ENCODE data around the gene GAA. TPM values are rescaled to one million over a fixed set of nuclear protein-coding genes. Genes with fewer than 3 reads are reported as not detected.
"Not testable (repeated sequence)": the region's sequence is repeated elsewhere in the genome, so short reads cannot be mapped to it uniquely, and the experiment has no call there.

Gene GAA
- total RNA-seq, 2 experiments from 2014 or later, result 41.9 to 48.9 TPM

GRCh38 chr17:80070375-80071115, 30.8 kb upstream of the GAA start:
- no peaks in the 10 kb centered on the region for H3K36me3 Mint-ChIP-seq
- DNase-seq (no peak), ATAC-seq (ENCODE audit: low read depth) (no peak)
- peaks cover 6% of the 10 kb centered on the region for H3K27me3 Mint-ChIP-seq
- no peaks in the 10 kb centered on the region for H3K9me3 Mint-ChIP-seq
- no peak overlapping the region for H3K27ac Mint-ChIP-seq
- no peak overlapping the region for H3K4me3 Mint-ChIP-seq
- POLR2A ChIA-PET, result no interaction called here
- peaks cover 3% of the 10 kb centered on the region for H3K4me1 Mint-ChIP-seq

GRCh38 chr17:80071116-80071841, 30.1 kb upstream of the GAA start:
- Mint-ChIP-seq H3K36me3 (no peaks in the 10 kb centered on the region), H3K4me3 (no peak overlapping the region), H3K27ac (no peak overlapping the region), H3K27me3 (peaks cover 6% of the 10 kb centered on the region), H3K9me3 (no peaks in the 10 kb centered on the region), H3K4me1 (peaks cover 3% of the 10 kb centered on the region)
- POLR2A ChIA-PET, result no interaction called here
- DNase-seq (no peak), ATAC-seq (ENCODE audit: low read depth) (no peak)

GRCh38 chr17:80072410-80072809, 29.0 kb upstream of the GAA start:
- POLR2A ChIA-PET, result no interaction called here
- DNase-seq (no peak), ATAC-seq (ENCODE audit: low read depth) (no peak)
- peaks cover 6% of the 10 kb centered on the region for H3K27me3 Mint-ChIP-seq
- no peak overlapping the region for H3K27ac Mint-ChIP-seq
- no peaks in the 10 kb centered on the region for H3K9me3 Mint-ChIP-seq
- H3K4me1 Mint-ChIP-seq, result peaks cover 3% of the 10 kb centered on the region
- no peaks in the 10 kb centered on the region for H3K36me3 Mint-ChIP-seq
- H3K4me3 Mint-ChIP-seq, result no peak overlapping the region

GRCh38 chr17:80080081-80080480, 21.3 kb upstream of the GAA start:
- Mint-ChIP-seq H3K27me3 (no peaks in the 10 kb centered on the region), H3K27ac (no peak overlapping the region), H3K36me3 (no peaks in the 10 kb centered on the region), H3K9me3 (no peaks in the 10 kb centered on the region), H3K4me1 (peaks cover 3% of the 10 kb centered on the region), H3K4me3 (no peak overlapping the region)
- POLR2A ChIA-PET, result no interaction called here
- no peak for ATAC-seq (ENCODE audit: low read depth)
- no peak for DNase-seq

GRCh38 chr17:80081596-80081995, 19.8 kb upstream of the GAA start:
- POLR2A ChIA-PET, result no interaction called here
- DNase-seq, result no peak

GRCh38 chr17:80082403-80083135, 18.8 kb upstream of the GAA start:
- POLR2A ChIA-PET, result no interaction called here
- Mint-ChIP-seq H3K9me3 (no peaks in the 10 kb centered on the region), H3K4me1 (peaks cover 3% of the 10 kb centered on the region), H3K27me3 (no peaks in the 10 kb centered on the region), H3K27ac (no peak overlapping the region), H3K36me3 (no peaks in the 10 kb centered on the region), H3K4me3 (no peak overlapping the region)
- DNase-seq (peak; percentile 56), ATAC-seq (ENCODE audit: low read depth) (peak; percentile 58)

More at GRCh38 chr17:80081596-80081995, 19.8 kb upstream of the GAA start:
- H3K27ac Mint-ChIP-seq, result no peak overlapping the region
- ATAC-seq (ENCODE audit: low read depth), result no peak
- no peak overlapping the region for H3K4me3 Mint-ChIP-seq
- no peaks in the 10 kb centered on the region for H3K27me3 Mint-ChIP-seq
- H3K9me3 Mint-ChIP-seq, result no peaks in the 10 kb centered on the region
- H3K4me1 Mint-ChIP-seq, result peaks cover 3% of the 10 kb centered on the region
- no peaks in the 10 kb centered on the region for H3K36me3 Mint-ChIP-seq

- ATAC-seq (ENCODE audit: low read depth) (no peak), DNase-seq (no peak)
- H3K27me3 Mint-ChIP-seq, result no peaks in the 10 kb centered on the region
- H3K4me1 Mint-ChIP-seq, result peaks cover 3% of the 10 kb centered on the region
- H3K4me3 Mint-ChIP-seq, result no peak overlapping the region
- H3K27ac Mint-ChIP-seq, result no peak overlapping the region
- H3K36me3 Mint-ChIP-seq, result no peaks in the 10 kb centered on the region
- POLR2A ChIA-PET, result no interaction called here
- H3K9me3 Mint-ChIP-seq, result no peaks in the 10 kb centered on the region
Measured at GRCh38 chr17:80083136-80083661, 18.2 kb upstream of the GAA start.

GRCh38 chr17:80084773-80085172, 16.6 kb upstream of the GAA start:
- ATAC-seq (ENCODE audit: low read depth), result no peak
- Mint-ChIP-seq H3K4me3 (no peak overlapping the region), H3K36me3 (no peaks in the 10 kb centered on the region), H3K4me1 (peaks cover 3% of the 10 kb centered on the region), H3K27ac (no peak overlapping the region), H3K9me3 (no peaks in the 10 kb centered on the region), H3K27me3 (no peaks in the 10 kb centered on the region)
- DNase-seq, result no peak
- POLR2A ChIA-PET, result no interaction called here

- ATAC-seq (ENCODE audit: low read depth), result no peak
- POLR2A ChIA-PET, result no interaction called here
- no peaks in the 10 kb centered on the region for H3K27me3 Mint-ChIP-seq
- peaks cover 3% of the 10 kb centered on the region for H3K4me1 Mint-ChIP-seq
- no peak overlapping the region for H3K4me3 Mint-ChIP-seq
- no peaks in the 10 kb centered on the region for H3K36me3 Mint-ChIP-seq
- no peak overlapping the region for H3K27ac Mint-ChIP-seq
- no peaks in the 10 kb centered on the region for H3K9me3 Mint-ChIP-seq
- no peak for DNase-seq
Measured at GRCh38 chr17:80086081-80086480, 15.3 kb upstream of the GAA start.

GRCh38 chr17:80086616-80087015, 14.8 kb upstream of the GAA start:
- Mint-ChIP-seq H3K9me3 (no peaks in the 10 kb centered on the region), H3K36me3 (no peaks in the 10 kb centered on the region), H3K27me3 (peaks cover 2% of the 10 kb centered on the region), H3K4me1 (peaks cover 3% of the 10 kb centered on the region), H3K27ac (no peak overlapping the region), H3K4me3 (no peak overlapping the region)
- DNase-seq (no peak), ATAC-seq (ENCODE audit: low read depth) (no peak)
- POLR2A ChIA-PET, result interaction anchor here (0.7 kb wide), 1 partner anchor 12 kb away, joined by 3 read pairs; no protein-coding TSS in a partner anchor

- Mint-ChIP-seq H3K4me3 (no peak overlapping the region), H3K9me3 (no peaks in the 10 kb centered on the region), H3K4me1 (peaks cover 3% of the 10 kb centered on the region), H3K36me3 (no peaks in the 10 kb centered on the region), H3K27me3 (peaks cover 3% of the 10 kb centered on the region), H3K27ac (no peak overlapping the region)
- no peak for DNase-seq
- ATAC-seq (ENCODE audit: low read depth), result no peak
- POLR2A ChIA-PET, result interaction anchor here (0.6 to 0.7 kb wide), 2 partner anchors 11 to 14 kb away, joined by 3 read pairs; partner anchors contain the start of gene GAA
Measured at GRCh38 chr17:80087346-80088265, 13.8 kb upstream of the GAA start.

- Mint-ChIP-seq H3K27me3 (peaks cover 3% of the 10 kb centered on the region), H3K9me3 (no peaks in the 10 kb centered on the region), H3K27ac (no peak overlapping the region), H3K36me3 (no peaks in the 10 kb centered on the region), H3K4me3 (no peak overlapping the region), H3K4me1 (no peaks in the 10 kb centered on the region)
- ATAC-seq (ENCODE audit: low read depth) (no peak), DNase-seq (no peak)
- POLR2A ChIA-PET, result no interaction called here
Measured at GRCh38 chr17:80089762-80090161, 11.6 kb upstream of the GAA start.

GRCh38 chr17:80090164-80090563, 11.2 kb upstream of the GAA start:
- H3K9me3 Mint-ChIP-seq; DNase-seq; H3K4me1 Mint-ChIP-seq; H3K36me3 Mint-ChIP-seq; ATAC-seq (ENCODE audit: low read depth); H3K4me3 Mint-ChIP-seq; POLR2A ChIA-PET; H3K27ac Mint-ChIP-seq; H3K27me3 Mint-ChIP-seq: not testable (repeated sequence)
